Spleen (tissue), 7 donors: ENCODE data around the gene CSMD2.

Experiments
- POLR2A ChIP-seq, 3 donors: fragments of 450-650 bp; IDR thresholded peaks; one replicate each; pipeline ENCODE4 v1.5.1; 2017; ENCODE audit warnings: antibody characterized with exemption in 3 of 3, mild to moderate bottlenecking in 1 of 3
- POLR2AphosphoS5 ChIP-seq, 3 donors: sonication (generic); formaldehyde crosslinking; IDR thresholded peaks; one replicate each; pipeline ENCODE4 v1.5.1; 2017; ENCODE audit warnings: antibody characterized with exemption in 3 of 3
- TF ChIP-seq, protein P1 (sequence below), 11 experiments: fragments of 200-600 bp in 7 of 11; fragments of 450-650 bp in 4 of 11; sonication (generic) in 4 of 11; IDR thresholded peaks in 8 of 11; conservative IDR thresholded peaks in 3 of 11; 1 replicate in 7 of 11; 2 replicates in 4 of 11; pipeline versions ENCODE4 v1.4.0 to v1.8.0; 2016 to 2021; ENCODE audit warnings: antibody characterized with exemption in 11 of 11, inconsistent platforms in 4 of 11, mild to moderate bottlenecking in 1 of 11
- donor health status: DM: no; HTN: no; CAD: no; lungs with moderate emphysema.
- donor health status: DM: no; HTN: no; CAD: no.
- donor health status: DM: no; HTN: no; CAD: no.

DNA sequence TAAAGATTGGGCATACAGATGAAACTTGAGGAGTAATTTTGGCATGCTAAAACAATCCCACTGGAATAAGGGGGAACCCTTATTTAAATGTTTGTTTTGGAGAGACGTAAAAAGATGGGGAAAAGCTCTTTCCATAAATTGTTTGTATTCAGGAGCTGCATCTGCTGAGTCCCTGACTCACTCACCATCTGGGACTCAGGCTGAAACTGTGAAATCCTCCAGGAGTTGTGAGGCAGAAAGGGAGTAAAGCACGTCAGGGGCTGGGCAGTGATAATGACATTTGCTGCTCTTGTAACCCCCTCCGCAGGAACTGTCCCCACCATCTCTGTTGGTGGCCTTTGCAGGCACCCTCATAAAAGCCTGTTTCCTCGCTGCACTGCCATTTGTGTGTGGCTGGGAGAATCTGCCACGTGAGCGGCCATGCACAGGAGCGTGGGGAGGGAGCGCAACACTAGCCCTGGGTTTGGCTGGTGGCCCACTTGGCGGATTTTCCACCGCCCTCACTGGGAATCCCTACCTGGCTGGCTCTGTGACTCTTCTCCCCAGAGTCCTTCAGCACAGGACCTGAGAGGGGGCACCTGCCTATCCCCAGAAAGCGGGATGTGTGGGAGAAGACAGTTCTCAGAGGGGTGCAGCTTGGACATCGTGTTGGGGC is 647.3 kb downstream of the CSMD2 start:
- TF ChIP-seq, protein P1, sequence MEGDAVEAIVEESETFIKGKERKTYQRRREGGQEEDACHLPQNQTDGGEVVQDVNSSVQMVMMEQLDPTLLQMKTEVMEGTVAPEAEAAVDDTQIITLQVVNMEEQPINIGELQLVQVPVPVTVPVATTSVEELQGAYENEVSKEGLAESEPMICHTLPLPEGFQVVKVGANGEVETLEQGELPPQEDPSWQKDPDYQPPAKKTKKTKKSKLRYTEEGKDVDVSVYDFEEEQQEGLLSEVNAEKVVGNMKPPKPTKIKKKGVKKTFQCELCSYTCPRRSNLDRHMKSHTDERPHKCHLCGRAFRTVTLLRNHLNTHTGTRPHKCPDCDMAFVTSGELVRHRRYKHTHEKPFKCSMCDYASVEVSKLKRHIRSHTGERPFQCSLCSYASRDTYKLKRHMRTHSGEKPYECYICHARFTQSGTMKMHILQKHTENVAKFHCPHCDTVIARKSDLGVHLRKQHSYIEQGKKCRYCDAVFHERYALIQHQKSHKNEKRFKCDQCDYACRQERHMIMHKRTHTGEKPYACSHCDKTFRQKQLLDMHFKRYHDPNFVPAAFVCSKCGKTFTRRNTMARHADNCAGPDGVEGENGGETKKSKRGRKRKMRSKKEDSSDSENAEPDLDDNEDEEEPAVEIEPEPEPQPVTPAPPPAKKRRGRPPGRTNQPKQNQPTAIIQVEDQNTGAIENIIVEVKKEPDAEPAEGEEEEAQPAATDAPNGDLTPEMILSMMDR (IDR thresholded peaks at IDR 0.05 in 8 of 11, conservative IDR thresholded peaks at IDR 0.05 in 3 of 11), result no peak
- TF ChIP-seq POLR2A (IDR thresholded peaks at IDR 0.05) (no peak), POLR2AphosphoS5 (IDR thresholded peaks at IDR 0.05) (no peak)
